HG03432 (cell line): ENCODE data around the gene KIF12.

Source experiments
- ATAC-seq: cut with Tn5 transposase; IDR thresholded peaks from one replicate; pipeline ENCODE4 v1.9.1; 2021; ENCODE audit warnings: mild to moderate bottlenecking, moderate library complexity; ENCODE audit not compliant: unreplicated experiment

The KIF12 gene

GRCh38 chr9:114123031-114123977 lies 24.2 kb upstream of the KIF12 start:
- no peak for ATAC-seq

- no peak for ATAC-seq
These were observed 23.3 kb upstream of the KIF12 start for GRCh38 chr9:114122136-114123027.

GRCh38 chr9:114121227-114122135 lies 22.4 kb upstream of the KIF12 start:
- no peak for ATAC-seq

- no peak for ATAC-seq
These were observed 21.3 kb upstream of the KIF12 start for GRCh38 chr9:114120192-114121014.

GRCh38 chr9:114119242-114120191 lies 20.4 kb upstream of the KIF12 start:
- no peak for ATAC-seq

- no peak for ATAC-seq
These were observed 19.1 kb upstream of the KIF12 start for GRCh38 chr9:114117996-114118830.

- no peak for ATAC-seq
These were observed 18.5 kb upstream of the KIF12 start for GRCh38 chr9:114117614-114117995.

GRCh38 chr9:114116126-114116747 lies 17.1 kb upstream of the KIF12 start:
- no peak for ATAC-seq

GRCh38 chr9:114115654-114116125 lies 16.6 kb upstream of the KIF12 start:
- no peak for ATAC-seq

GRCh38 chr9:114114364-114114763 lies 15.3 kb upstream of the KIF12 start:
- ATAC-seq: no peak

- ATAC-seq: no peak
These were observed 13.9 kb upstream of the KIF12 start for GRCh38 chr9:114112778-114113584.

GRCh38 chr9:114112325-114112724 lies 13.2 kb upstream of the KIF12 start:
- no peak for ATAC-seq

GRCh38 chr9:114110180-114110579 lies 11.1 kb upstream of the KIF12 start:
- no peak for ATAC-seq

GRCh38 chr9:114109124-114109523 lies 10.0 kb upstream of the KIF12 start:
- ATAC-seq: no peak

GRCh38 chr9:114108016-114108833 lies 9.1 kb upstream of the KIF12 start:
- no peak for ATAC-seq
